HG02981 (cell line): Measurements from ENCODE around the gene EXT2.

Experiments
- ATAC-seq: cut with Tn5 transposase; IDR thresholded peaks from one replicate; pipeline ENCODE4 v1.9.1; 2021; ENCODE audit warnings: mild to moderate bottlenecking, moderate library complexity; ENCODE audit not compliant: unreplicated experiment

Gene EXT2

GRCh38 chr11:44162004-44162403, 66.5 kb downstream of the EXT2 start:
- no peak for ATAC-seq

GRCh38 chr11:44162662-44163061, 67.2 kb downstream of the EXT2 start:
- no peak for ATAC-seq

GRCh38 chr11:44165432-44165831, 70.0 kb downstream of the EXT2 start:
- no peak for ATAC-seq

- no peak for ATAC-seq
Observed at GRCh38 chr11:44167046-44167445, 71.6 kb downstream of the EXT2 start.

GRCh38 chr11:44171518-44171917, 76.0 kb downstream of the EXT2 start:
- no peak for ATAC-seq

GRCh38 chr11:44172966-44173365, 77.5 kb downstream of the EXT2 start:
- ATAC-seq = no peak

- no peak for ATAC-seq
Observed at GRCh38 chr11:44174842-44175241, 79.4 kb downstream of the EXT2 start.

GRCh38 chr11:44176546-44177213, 81.2 kb downstream of the EXT2 start:
- no peak for ATAC-seq

GRCh38 chr11:44177905-44178304, 82.4 kb downstream of the EXT2 start:
- ATAC-seq = no peak

GRCh38 chr11:44178381-44178780, 82.9 kb downstream of the EXT2 start:
- no peak for ATAC-seq

GRCh38 chr11:44179173-44179572, 83.7 kb downstream of the EXT2 start:
- no peak for ATAC-seq

- ATAC-seq = no peak
Observed at GRCh38 chr11:44180107-44180506, 84.6 kb downstream of the EXT2 start.

- no peak for ATAC-seq
Observed at GRCh38 chr11:44185522-44185921, 90.0 kb downstream of the EXT2 start.

- ATAC-seq = no peak
Observed at GRCh38 chr11:44186321-44186930, 90.9 kb downstream of the EXT2 start.

GRCh38 chr11:44188643-44189042, 93.2 kb downstream of the EXT2 start:
- ATAC-seq = no peak

- no peak for ATAC-seq
Observed at GRCh38 chr11:44189986-44190882, 94.8 kb downstream of the EXT2 start.

- ATAC-seq = no peak
Observed at GRCh38 chr11:44190883-44191230, 95.4 kb downstream of the EXT2 start.

GRCh38 chr11:44191322-44192016, 96.0 kb downstream of the EXT2 start:
- no peak for ATAC-seq

- ATAC-seq = no peak
Observed at GRCh38 chr11:44192017-44192385, 96.5 kb downstream of the EXT2 start.

GRCh38 chr11:44192462-44193100, 97.1 kb downstream of the EXT2 start:
- ATAC-seq = no peak

- no peak for ATAC-seq
Observed at GRCh38 chr11:44193856-44194255, 98.4 kb downstream of the EXT2 start.
